ENCODE measurements around the gene MXRA8.

MXRA8 gene

DNA sequence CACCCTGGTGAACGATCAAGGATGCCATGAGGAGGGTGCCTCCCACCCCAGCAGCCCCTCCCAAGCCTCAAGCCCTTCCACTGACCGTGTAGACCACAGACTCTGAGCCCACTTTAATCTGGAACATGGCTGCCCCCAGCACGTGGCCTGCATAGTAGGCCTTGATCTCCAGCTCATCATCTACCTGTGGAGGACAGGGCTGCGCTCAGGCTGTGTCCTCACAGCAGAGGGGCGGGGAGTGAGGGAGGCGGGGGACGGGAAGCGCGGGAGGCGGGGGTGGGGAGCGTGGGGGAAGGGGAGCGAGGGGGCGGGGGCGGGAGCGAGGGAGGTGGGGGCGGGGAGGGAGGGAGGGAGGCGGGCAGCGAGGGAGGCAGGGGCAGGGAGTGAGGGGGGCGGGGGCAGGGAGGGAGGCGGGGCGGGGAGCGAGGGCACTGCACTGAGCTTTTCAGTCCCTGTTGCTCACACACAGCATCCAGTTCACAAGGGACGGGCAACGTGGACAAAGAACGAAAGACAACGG is 42.9 kb downstream of the MXRA8 start:
- Histone ChIP-seq H3K36me3 (peaks cover 96% of the 10 kb centered on the region), H3K9me3 (no peaks in the 10 kb centered on the region), H3K4me3 (no peak overlapping the region), H3K4me2 (no peak overlapping the region), H3K27me3 (no peaks in the 10 kb centered on the region), H4K20me1 (peaks cover 94% of the 10 kb centered on the region), H3K9ac (no peak overlapping the region), H3K4me1 (peaks cover 5% of the 10 kb centered on the region), H3K27ac (no peak overlapping the region)
- no peak for TF ChIP-seq Cebpa-rat (IDR thresholded peaks at IDR 0.05)

DNA sequence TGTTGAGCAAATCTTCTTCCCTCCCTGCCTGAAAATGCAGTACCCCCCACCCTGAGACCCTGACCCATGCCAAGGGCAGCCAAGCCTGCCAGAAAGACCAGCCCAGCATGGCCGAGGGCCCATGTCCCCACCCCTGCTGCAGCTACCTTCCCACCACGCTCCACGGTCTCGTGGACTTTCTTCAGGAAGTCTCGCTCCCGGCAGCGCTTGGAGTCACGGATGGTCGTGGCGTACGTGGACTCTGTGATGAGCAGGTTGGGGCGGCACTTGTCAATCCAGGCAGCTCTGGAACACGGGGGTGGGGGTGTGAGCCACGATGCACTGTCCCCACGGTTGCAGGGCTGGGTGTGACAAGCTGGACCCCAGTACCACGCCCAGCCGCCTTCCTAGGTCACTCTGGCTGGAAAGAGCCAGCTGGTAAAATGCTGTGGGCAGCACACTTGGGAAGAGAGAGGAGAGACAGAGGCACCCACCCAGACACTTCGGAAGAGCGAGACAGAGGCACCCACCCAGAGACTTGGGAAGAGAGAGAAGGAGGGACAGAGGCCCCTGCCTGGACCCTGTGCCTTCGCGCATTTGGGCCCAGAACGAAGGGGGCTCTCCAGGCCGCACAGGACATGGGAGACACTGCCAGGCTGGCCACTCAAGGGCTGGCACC is 43.5 kb downstream of the MXRA8 start:
- H3K27me3 ChIP-seq = no peaks in the 10 kb centered on the region
- H3K4me3 ChIP-seq = no peak overlapping the region
- peaks cover 6% of the 10 kb centered on the region for H3K4me1 ChIP-seq
- no peak overlapping the region for H3K9ac ChIP-seq
- no peak for TF ChIP-seq Cebpa-rat (IDR thresholded peaks at IDR 0.05)
- H3K4me2 ChIP-seq = no peak overlapping the region
- no peaks in the 10 kb centered on the region for H3K9me3 ChIP-seq
- no peak overlapping the region for H3K27ac ChIP-seq
- peaks cover 94% of the 10 kb centered on the region for H4K20me1 ChIP-seq
- peaks cover 96% of the 10 kb centered on the region for H3K36me3 ChIP-seq

DNA sequence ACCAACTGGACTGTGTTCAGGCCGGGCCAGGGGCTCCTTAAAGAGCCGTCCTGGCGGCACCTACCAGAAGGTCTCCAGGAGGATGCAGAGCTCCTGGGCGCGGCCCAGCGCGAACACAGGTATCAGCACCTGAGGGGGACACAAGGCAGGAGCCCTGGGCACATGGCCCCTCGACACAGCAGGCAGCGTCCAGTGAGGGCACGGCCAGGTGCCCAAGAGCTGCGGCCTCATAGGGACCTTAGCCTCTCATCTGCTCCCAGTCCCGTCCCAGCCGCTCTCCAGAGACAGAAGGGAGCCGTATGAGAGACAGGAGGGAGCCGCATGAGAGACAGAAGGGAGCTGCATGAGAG is 44.1 kb downstream of the MXRA8 start:
- no peak for TF ChIP-seq Cebpa-rat (IDR thresholded peaks at IDR 0.05)
- Histone ChIP-seq H3K9me3 (no peaks in the 10 kb centered on the region), H3K4me2 (no peak overlapping the region), H3K4me1 (peaks cover 12% of the 10 kb centered on the region), H3K36me3 (peaks cover 94% of the 10 kb centered on the region), H3K4me3 (no peak overlapping the region), H3K27ac (no peak overlapping the region), H3K9ac (no peak overlapping the region), H4K20me1 (peaks cover 94% of the 10 kb centered on the region), H3K27me3 (no peaks in the 10 kb centered on the region)

DNA sequence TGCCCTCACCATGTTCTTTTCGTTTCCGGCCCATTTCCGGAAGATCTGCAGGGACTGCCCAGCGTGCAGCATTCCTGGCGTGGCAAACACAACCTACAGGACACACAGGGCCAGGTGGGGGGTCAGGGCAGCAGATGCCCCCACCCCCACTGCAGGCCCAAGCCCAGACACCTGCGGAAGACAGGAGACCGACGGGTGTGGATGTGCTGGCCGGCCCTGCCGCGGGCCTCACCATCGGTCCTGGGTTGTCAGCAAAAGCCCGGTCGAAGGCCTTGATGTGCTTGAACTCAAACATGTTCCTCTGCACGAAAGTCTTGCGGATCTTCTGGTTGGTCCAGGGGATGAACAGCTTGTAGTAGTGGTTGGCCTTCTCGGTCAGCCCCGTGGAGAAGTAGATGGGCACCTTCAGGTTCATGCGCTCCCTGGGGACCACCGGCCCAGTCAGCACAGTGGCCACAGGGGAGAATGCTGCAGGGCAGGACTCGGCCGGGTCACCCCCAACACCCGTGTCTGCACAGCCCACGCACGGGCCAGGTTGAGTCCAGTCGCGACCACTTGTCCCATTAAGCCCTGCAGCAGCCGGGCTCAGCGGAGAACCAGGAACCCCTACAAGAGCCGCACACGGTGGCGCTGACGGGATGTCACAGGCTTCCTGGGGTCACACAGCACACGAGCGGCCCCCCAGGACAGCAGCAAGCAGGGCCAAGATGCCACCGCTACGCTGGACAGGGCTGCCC is 44.7 kb downstream of the MXRA8 start:
- Histone ChIP-seq H3K4me1 (peaks cover 14% of the 10 kb centered on the region), H3K9me3 (no peaks in the 10 kb centered on the region), H3K36me3 (peaks cover 89% of the 10 kb centered on the region), H3K27ac (no peak overlapping the region), H3K4me3 (no peak overlapping the region), H4K20me1 (peaks cover 93% of the 10 kb centered on the region), H3K4me2 (no peak overlapping the region), H3K27me3 (no peaks in the 10 kb centered on the region), H3K9ac (no peak overlapping the region)
- no peak for TF ChIP-seq Cebpa-rat (IDR thresholded peaks at IDR 0.05)

DNA sequence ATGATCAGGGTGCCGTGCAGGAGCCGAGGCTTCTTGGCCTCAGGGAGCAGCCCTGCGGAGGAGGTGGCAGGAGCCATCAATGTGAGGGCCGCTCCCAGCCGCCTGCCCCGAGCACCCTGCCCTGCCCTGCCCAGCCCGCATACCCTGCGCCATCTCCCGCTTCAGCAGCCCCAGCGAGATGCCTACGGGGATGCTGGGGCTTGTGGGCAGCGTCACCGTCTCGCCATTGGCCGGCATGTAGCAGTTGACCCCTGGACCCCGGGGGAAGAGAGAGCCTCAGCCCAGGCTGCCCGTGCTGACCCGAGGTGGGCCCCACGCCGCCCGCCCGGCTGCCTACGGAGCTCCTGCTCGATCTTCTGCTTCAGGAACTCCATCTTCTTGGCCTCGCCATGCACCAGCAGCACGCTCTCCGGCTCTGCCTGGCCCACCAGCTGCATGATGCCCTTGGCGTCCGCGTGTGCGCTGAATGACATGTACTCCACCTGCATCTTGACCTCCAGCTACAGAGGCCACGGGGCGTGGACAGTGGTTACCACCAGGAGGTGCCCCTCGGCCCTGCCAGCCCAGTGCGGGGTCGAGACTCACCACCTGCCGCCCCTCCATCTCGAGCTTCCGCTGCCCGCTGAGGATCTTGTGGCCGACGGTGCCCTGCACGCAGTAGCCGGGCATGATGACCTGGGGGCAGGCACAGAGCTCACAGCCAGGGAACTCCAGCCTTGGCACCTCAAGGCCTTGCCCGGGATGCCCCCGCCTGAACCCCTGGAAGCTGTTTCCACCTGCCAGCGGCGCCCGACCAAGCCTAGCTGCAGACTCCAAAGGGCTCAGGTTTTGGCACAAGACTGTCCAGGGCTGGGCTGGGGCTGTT is 45.7 kb downstream of the MXRA8 start:
- H4K20me1 ChIP-seq = peaks cover 83% of the 10 kb centered on the region
- peaks cover 14% of the 10 kb centered on the region for H3K4me1 ChIP-seq
- peaks cover 79% of the 10 kb centered on the region for H3K36me3 ChIP-seq
- no peak overlapping the region for H3K4me3 ChIP-seq
- no peak overlapping the region for H3K9ac ChIP-seq
- H3K27me3 ChIP-seq = no peaks in the 10 kb centered on the region
- no peak overlapping the region for H3K4me2 ChIP-seq
- TF ChIP-seq Cebpa-rat (IDR thresholded peaks at IDR 0.05) = no peak
- H3K9me3 ChIP-seq = no peaks in the 10 kb centered on the region
- H3K27ac ChIP-seq = no peak overlapping the region

DNA sequence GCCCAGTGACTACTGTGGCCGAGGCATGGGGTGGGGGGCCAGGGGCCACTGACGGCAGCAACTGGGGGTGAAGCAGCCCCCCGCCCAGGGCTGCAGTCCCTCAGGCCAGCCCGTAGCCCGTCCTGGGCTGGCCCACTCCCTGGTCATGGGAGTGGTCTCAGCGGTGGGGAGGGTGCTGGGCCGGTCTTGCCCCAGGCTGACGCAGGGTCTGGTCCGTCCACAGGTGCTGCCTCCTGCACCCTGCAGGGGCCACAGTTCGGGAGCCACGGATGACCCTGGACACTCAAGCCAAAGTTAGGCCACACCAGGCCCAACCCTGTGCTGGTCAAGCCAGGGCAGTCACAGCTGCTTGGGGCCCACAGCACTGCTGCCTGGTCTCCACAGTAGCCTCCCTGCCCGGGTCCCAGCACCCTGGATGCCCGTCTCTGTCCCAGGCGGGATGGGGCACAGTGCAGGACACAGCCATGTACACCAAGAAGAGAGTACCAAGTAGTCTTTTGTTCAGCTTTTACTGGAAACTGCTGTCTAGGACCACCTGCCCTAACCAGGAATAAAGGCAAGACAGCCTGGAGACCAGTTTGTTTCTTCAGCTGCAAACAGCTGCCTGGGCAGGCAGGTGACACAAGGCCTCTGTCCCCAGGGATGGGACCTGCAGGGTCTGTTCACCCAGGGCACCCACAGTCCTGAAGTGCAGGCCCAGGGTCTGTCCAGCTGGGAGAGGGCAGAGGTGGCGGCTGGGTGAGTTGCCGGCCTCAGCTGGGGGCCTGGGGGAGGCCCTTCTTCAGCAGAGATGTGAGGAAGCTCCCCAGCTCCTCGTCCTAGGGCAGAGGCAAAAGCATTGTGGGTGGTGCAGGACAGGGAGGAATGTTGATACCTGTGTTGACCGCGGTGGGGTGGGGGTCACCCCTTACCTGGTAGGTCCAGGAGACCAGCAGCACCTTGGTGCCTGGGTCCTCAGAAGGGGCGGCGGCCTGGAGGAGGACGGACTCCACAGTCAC is 46.9 kb downstream of the MXRA8 start:
- Histone ChIP-seq H4K20me1 (peaks cover 82% of the 10 kb centered on the region), H3K9me3 (no peaks in the 10 kb centered on the region), H3K36me3 (peaks cover 68% of the 10 kb centered on the region), H3K4me1 (peaks cover 22% of the 10 kb centered on the region), H3K9ac (no peak overlapping the region), H3K27ac (no peak overlapping the region), H3K4me3 (no peak overlapping the region), H3K27me3 (no peaks in the 10 kb centered on the region), H3K4me2 (no peak overlapping the region)
- TF ChIP-seq Cebpa-rat (IDR thresholded peaks at IDR 0.05) = no peak

DNA sequence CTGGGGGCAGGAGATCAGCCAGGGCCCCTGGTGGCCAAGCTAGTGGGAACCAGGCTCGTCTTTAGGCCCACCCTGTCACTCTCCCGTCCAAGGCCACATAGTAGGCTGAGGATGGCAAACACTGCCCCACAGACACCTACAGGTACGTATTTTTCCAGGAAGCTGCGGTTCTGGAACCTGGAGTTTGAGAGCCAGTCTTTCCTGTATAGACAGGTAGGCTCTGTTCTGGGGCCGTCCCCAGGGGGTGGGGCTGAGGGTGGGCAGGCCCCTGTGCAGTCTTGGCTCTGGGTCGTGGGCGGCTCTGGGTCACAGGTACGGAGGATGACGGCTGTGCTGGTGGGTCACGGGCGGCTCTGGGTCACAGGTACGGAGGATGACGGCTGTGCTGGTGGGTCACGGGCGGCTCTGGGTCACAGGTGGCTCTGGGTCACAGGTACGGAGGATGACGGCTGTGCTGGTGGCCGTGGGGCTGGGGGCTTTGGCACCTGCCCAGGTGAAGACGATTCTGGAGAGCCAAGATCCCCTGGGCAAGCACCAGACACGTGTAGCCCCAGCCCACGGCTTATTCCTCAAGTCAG is 47.8 kb downstream of the MXRA8 start:
- Histone ChIP-seq H3K36me3 (peaks cover 60% of the 10 kb centered on the region), H3K27ac (no peak overlapping the region), H4K20me1 (peaks cover 84% of the 10 kb centered on the region), H3K9me3 (no peaks in the 10 kb centered on the region), H3K4me3 (no peak overlapping the region), H3K4me1 (peaks cover 30% of the 10 kb centered on the region), H3K4me2 (0 out of 2 replicates have a peak overlapping the region, but pooled peaks have one; percentile 99), H3K9ac (no peak overlapping the region), H3K27me3 (no peaks in the 10 kb centered on the region)
- no peak for TF ChIP-seq Cebpa-rat (IDR thresholded peaks at IDR 0.05)

DNA sequence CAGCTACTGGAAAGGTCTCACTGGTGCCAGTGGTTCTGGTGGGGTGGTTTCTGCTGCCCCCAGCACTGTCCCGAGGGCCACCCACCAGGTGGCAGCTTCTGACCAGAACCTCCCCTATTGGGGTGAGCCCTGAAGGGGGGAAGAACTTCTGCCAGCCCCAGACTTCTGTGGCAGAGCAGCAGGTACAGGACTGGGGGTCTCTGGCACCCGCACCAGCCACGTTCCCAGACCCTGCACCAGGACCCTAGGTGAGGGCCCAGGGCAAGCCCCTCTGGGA is 48.3 kb downstream of the MXRA8 start:
- no peak overlapping the region for H3K27ac ChIP-seq
- H3K9ac ChIP-seq = peak overlapping the region; percentile 93; the same call in 1 of the 2 replicates
- H3K4me2 ChIP-seq = peak overlapping the region; percentile 99
- no peak for TF ChIP-seq Cebpa-rat (IDR thresholded peaks at IDR 0.05)
- H4K20me1 ChIP-seq = peaks cover 85% of the 10 kb centered on the region
- H3K4me3 ChIP-seq = 0 out of 2 replicates have a peak overlapping the region, but pooled peaks have one; percentile 97
- H3K36me3 ChIP-seq = peaks cover 56% of the 10 kb centered on the region
- no peaks in the 10 kb centered on the region for H3K27me3 ChIP-seq
- H3K4me1 ChIP-seq = peaks cover 35% of the 10 kb centered on the region
- H3K9me3 ChIP-seq = no peaks in the 10 kb centered on the region

All from BLaER1 (cell line).